ENCODE results near the gene MTFR1L.
A peak's percentile ranks its signal among the peaks of the same experiment; 100 is the strongest.

Gene MTFR1L

GRCh38 chr1:25875154-25875855 lies 55.6 kb downstream of the MTFR1L start, which contains the start of gene PAQR7:
Gene PAQR7, minus strand, starts transcription at chr1:25875708. Its CDS starts 11,869 bp downstream, at chr1:25863839.
- TF ChIP-seq CTCF (conservative IDR thresholded peaks at IDR 0.05; ENCODE audit: low read depth, low read length), result no peak
- peak; percentile 62 for DNase-seq (ENCODE audit: low read depth)
- peak within 1 kb of the TSS; percentile 61 for H3K4me3 ChIP-seq (ENCODE audit: low read depth, low read length)

GRCh38 chr1:25875856-25876692 lies 56.3 kb downstream of the MTFR1L start:
- DNase-seq (ENCODE audit: low read depth), result no peak
- H3K4me3 ChIP-seq (ENCODE audit: low read depth, low read length), result peak overlapping the region; percentile 61
- no peak for TF ChIP-seq CTCF (conservative IDR thresholded peaks at IDR 0.05; ENCODE audit: low read depth, low read length)

GRCh38 chr1:25876693-25877077 lies 56.9 kb downstream of the MTFR1L start:
- no peak overlapping the region for H3K4me3 ChIP-seq (ENCODE audit: low read depth, low read length)
- no peak for DNase-seq (ENCODE audit: low read depth)
- no peak for TF ChIP-seq CTCF (conservative IDR thresholded peaks at IDR 0.05; ENCODE audit: low read depth, low read length)

GRCh38 chr1:25877155-25877554 lies 57.4 kb downstream of the MTFR1L start:
- DNase-seq (ENCODE audit: low read depth), result no peak
- no peak for TF ChIP-seq CTCF (conservative IDR thresholded peaks at IDR 0.05; ENCODE audit: low read depth, low read length)
- H3K4me3 ChIP-seq (ENCODE audit: low read depth, low read length), result no peak overlapping the region

- DNase-seq (ENCODE audit: low read depth), result no peak
- H3K4me3 ChIP-seq (ENCODE audit: low read depth, low read length), result no peak overlapping the region
- TF ChIP-seq CTCF (conservative IDR thresholded peaks at IDR 0.05; ENCODE audit: low read depth, low read length), result no peak
Observed at GRCh38 chr1:25878690-25879089, 58.9 kb downstream of the MTFR1L start.

GRCh38 chr1:25879675-25880074 lies 59.9 kb downstream of the MTFR1L start:
- no peak for DNase-seq (ENCODE audit: low read depth)
- TF ChIP-seq CTCF (conservative IDR thresholded peaks at IDR 0.05; ENCODE audit: low read depth, low read length), result no peak
- H3K4me3 ChIP-seq (ENCODE audit: low read depth, low read length), result no peak overlapping the region

All from choroid plexus epithelial cell (primary cell).